ENCODE measurements around the gene EPHB6.

EPHB6 gene

GRCh38 chr7:142864980-142865747 lies 10.3 kb downstream of the EPHB6 start:
- no peak for DNase-seq

- no peak for DNase-seq
Measured at GRCh38 chr7:142865766-142866165, 10.9 kb downstream of the EPHB6 start.

GRCh38 chr7:142866361-142867096 lies 11.7 kb downstream of the EPHB6 start:
- DNase-seq: peak in 2 of 14 donors; percentile 3 to 12

- no peak for DNase-seq
Measured at GRCh38 chr7:142867097-142867378, 12.2 kb downstream of the EPHB6 start.

GRCh38 chr7:142867398-142868187 lies 12.7 kb downstream of the EPHB6 start:
- no peak for DNase-seq

- DNase-seq: no peak
Measured at GRCh38 chr7:142868188-142868985, 13.5 kb downstream of the EPHB6 start.

GRCh38 chr7:142868986-142869415 lies 14.1 kb downstream of the EPHB6 start:
- no peak for DNase-seq

- DNase-seq: no peak
Measured at GRCh38 chr7:142869434-142869833, 14.6 kb downstream of the EPHB6 start.

- no peak for DNase-seq
Measured at GRCh38 chr7:142870147-142870559, 15.3 kb downstream of the EPHB6 start.

GRCh38 chr7:142870566-142871259 lies 15.8 kb downstream of the EPHB6 start:
- DNase-seq: no peak

- no peak for DNase-seq
Measured at GRCh38 chr7:142871260-142872105, 16.6 kb downstream of the EPHB6 start.

GRCh38 chr7:142872106-142872675 lies 17.3 kb downstream of the EPHB6 start:
- no peak for DNase-seq

- DNase-seq: no peak
Measured at GRCh38 chr7:142873281-142873784, 18.5 kb downstream of the EPHB6 start.

- DNase-seq: no peak
Measured at GRCh38 chr7:142873871-142874270, 19.0 kb downstream of the EPHB6 start.

- no peak for DNase-seq
Measured at GRCh38 chr7:142874409-142874808, 19.5 kb downstream of the EPHB6 start.

- DNase-seq: no peak
Measured at GRCh38 chr7:142874837-142875236, 20.0 kb downstream of the EPHB6 start.

GRCh38 chr7:142875456-142875855 lies 20.6 kb downstream of the EPHB6 start:
- no peak for DNase-seq

GRCh38 chr7:142876236-142876960 lies 21.5 kb downstream of the EPHB6 start:
- DNase-seq: no peak
